Spleen (tissue), 11 donors: Measurements from ENCODE around the gene CEP152. TPM values are rescaled to one million over a fixed set of nuclear protein-coding genes. Genes with fewer than 3 reads are reported as not detected.

Experiments
- DNase-seq: peaks from one replicate; pipeline ENCODE4 v3.0.0-alpha.2; 2020
- H3K27ac ChIP-seq, 8 donors: fragments of 200-600 bp; sonication (generic) in 7 of 8; 1 replicate in 4 of 8; 2 replicates in 4 of 8; pipeline versions ENCODE4 v1.5.0 to v1.8.0; 2016 to 2021; ENCODE audit warnings: inconsistent platforms in 4 of 8, mild to moderate bottlenecking in 4 of 8, moderate library complexity in 1 of 8
- H3K27me3 ChIP-seq, 7 donors: fragments of 200-600 bp; sonication (generic) in 6 of 7; replicated peaks in 1 of 7; 1 replicate in 4 of 7; 2 replicates in 3 of 7; pipeline versions ENCODE4 v1.5.0 to v1.8.0; 2016 to 2021; ENCODE audit warnings: inconsistent platforms in 3 of 7, mild to moderate bottlenecking in 1 of 7
- H3K36me3 ChIP-seq, 6 donors: fragments of 200-600 bp; sonication (generic) in 5 of 6; 1 replicate in 4 of 6; 2 replicates in 2 of 6; pipeline versions ENCODE4 v1.5.0 to v1.8.0; 2016 to 2021; ENCODE audit warnings: inconsistent platforms in 2 of 6
- H3K4me1 ChIP-seq, 6 donors: fragments of 200-600 bp; sonication (generic) in 5 of 6; 1 replicate in 3 of 6; 2 replicates in 3 of 6; pipeline versions ENCODE4 v1.5.0 to v1.8.0; 2016 to 2021; ENCODE audit warnings: inconsistent platforms in 3 of 6
- H3K4me3 ChIP-seq, 8 donors: fragments of 200-600 bp; sonication (generic) in 7 of 8; 1 replicate in 4 of 8; 2 replicates in 4 of 8; pipeline versions ENCODE4 v1.5.0 to v1.8.0; 2016 to 2021; ENCODE audit warnings: inconsistent platforms in 4 of 8, mild to moderate bottlenecking in 4 of 8, moderate library complexity in 2 of 8
- H3K9me3 ChIP-seq, 8 donors: fragments of 200-600 bp; sonication (generic) in 7 of 8; 1 replicate in 4 of 8; 2 replicates in 4 of 8; pipeline versions ENCODE4 v1.5.0 to v1.8.0; 2016 to 2021; ENCODE audit warnings: inconsistent platforms in 4 of 8
- CTCF ChIP-seq, 11 experiments: fragments of 200-600 bp in 7 of 11; fragments of 450-650 bp in 4 of 11; sonication (generic) in 4 of 11; IDR thresholded peaks in 8 of 11; conservative IDR thresholded peaks in 3 of 11; 1 replicate in 7 of 11; 2 replicates in 4 of 11; pipeline versions ENCODE4 v1.4.0 to v1.8.0; 2016 to 2021; ENCODE audit warnings: antibody characterized with exemption in 11 of 11, inconsistent platforms in 4 of 11, mild to moderate bottlenecking in 1 of 11
- POLR2A ChIP-seq, 3 donors: fragments of 450-650 bp; IDR thresholded peaks; one replicate each; pipeline ENCODE4 v1.5.1; 2017; ENCODE audit warnings: antibody characterized with exemption in 3 of 3, mild to moderate bottlenecking in 1 of 3
- POLR2AphosphoS5 ChIP-seq, 3 donors: sonication (generic); formaldehyde crosslinking; IDR thresholded peaks; one replicate each; pipeline ENCODE4 v1.5.1; 2017; ENCODE audit warnings: antibody characterized with exemption in 3 of 3
- WGBS, 5 donors: extraction: QIAGEN DNeasy Blood & Tissue Kit in 3 of 5; methylation state at CpG; one replicate each; pipeline versions ENCODE4 v1.1.5 to v1.1.7; 2013 to 2018; 5-methylcytosine and 5-hydroxymethylcytosine counted together
- intact Hi-C: fragments of 100-400 bp; cut with DNase I; formaldehyde crosslinking; loops from one replicate; pipeline ENCODE4 v1.15.0; 2023; ENCODE audit warnings: low total_unique reads
- polyA plus RNA-seq, 3 donors: library from polyadenylated mRNA; stranded (reverse); fragments of 200-250 nt; gene quantifications; one replicate each; pipeline ENCODE4 v1.2.1, GENCODE V29; 2013
- total RNA-seq, 7 donors: library from RNA; depleted of rRNA in 3 of 7; stranded (reverse); fragments of >200 nt in 3 of 7; fragmentation: NEBNext Ultra II Directional in 4 of 7; extraction: Animal tissue kit (Norgen Biotek cat#: 25700) in 4 of 7; gene quantifications; one replicate each; pipeline versions ENCODE4 v1.1.0 to v1.2.1, GENCODE V29; 2016 to 2021
- donor health status: healthy with polysubstance abuse.
- donor health status: DM: no; HTN: no; CAD: no; lungs with moderate emphysema.
- donor health status: DM: no; HTN: no; CAD: no.
- donor health status: Bipolar disorder and iron deficiency.
- donor health status: healthy.
- donor health status: DM: no; HTN: no; CAD: no.
- donor health status: DM: yes; HTN: yes; CAD: no.

Gene CEP152
- total and polyA plus RNA-seq, 10 donors = 1.2 to 15.1 (median 7.5) TPM

GRCh38 chr15:48785195-48785594, 25.7 kb downstream of the CEP152 start:
- Histone ChIP-seq H3K9me3 (no peaks in the 10 kb centered on the region), H3K4me1 (no peaks in the 10 kb centered on the region), H3K27me3 (no peaks in the 10 kb centered on the region), H3K4me3 (no peak overlapping the region), H3K36me3 (peaks cover 0 to 100% (median 35%) of the 10 kb centered on the region in 6 donors), H3K27ac (no peak overlapping the region)
- 89 to 95% (median 94%) methylated on average over 3 of the region's 3 CpGs for WGBS, 5 donors
- intact Hi-C loops = no loop called here
- no peak for TF ChIP-seq POLR2AphosphoS5 (IDR thresholded peaks at IDR 0.05)
- TF ChIP-seq POLR2A (IDR thresholded peaks at IDR 0.05) = no peak
- TF ChIP-seq CTCF (IDR thresholded peaks at IDR 0.05 in 8 of 11, conservative IDR thresholded peaks at IDR 0.05 in 3 of 11) = no peak
- no peak for DNase-seq

- Histone ChIP-seq H3K27ac (no peak overlapping the region), H3K4me3 (no peak overlapping the region), H3K9me3 (no peaks in the 10 kb centered on the region), H3K36me3 (peaks cover 0 to 100% (median 35%) of the 10 kb centered on the region in 6 donors), H3K4me1 (no peaks in the 10 kb centered on the region), H3K27me3 (no peaks in the 10 kb centered on the region)
- no peak for DNase-seq
- 91 to 98% (median 95%) methylated on average over 2 of the region's 2 CpGs for WGBS, 5 donors
- TF ChIP-seq CTCF (IDR thresholded peaks at IDR 0.05 in 8 of 11, conservative IDR thresholded peaks at IDR 0.05 in 3 of 11) (no peak), POLR2AphosphoS5 (IDR thresholded peaks at IDR 0.05) (no peak)
- intact Hi-C loops = no loop called here
Observed at GRCh38 chr15:48784756-48785155, 26.1 kb downstream of the CEP152 start.

GRCh38 chr15:48782911-48783310, 28.0 kb downstream of the CEP152 start:
- no peaks in the 10 kb centered on the region for H3K27me3 ChIP-seq
- H3K27ac ChIP-seq = no peak overlapping the region
- H3K4me1 ChIP-seq = no peaks in the 10 kb centered on the region
- DNase-seq = no peak
- H3K4me3 ChIP-seq = no peak overlapping the region
- WGBS, 5 donors = 74 to 100% (median 96%) methylated on average over 2 of the region's 2 CpGs
- TF ChIP-seq POLR2A (IDR thresholded peaks at IDR 0.05) = no peak
- TF ChIP-seq POLR2AphosphoS5 (IDR thresholded peaks at IDR 0.05) = no peak
- TF ChIP-seq CTCF (IDR thresholded peaks at IDR 0.05 in 8 of 11, conservative IDR thresholded peaks at IDR 0.05 in 3 of 11) = no peak
- H3K9me3 ChIP-seq = no peaks in the 10 kb centered on the region
- H3K36me3 ChIP-seq = peaks cover 0 to 100% (median 24%) of the 10 kb centered on the region in 6 donors
- intact Hi-C loops = no loop called here

DNA sequence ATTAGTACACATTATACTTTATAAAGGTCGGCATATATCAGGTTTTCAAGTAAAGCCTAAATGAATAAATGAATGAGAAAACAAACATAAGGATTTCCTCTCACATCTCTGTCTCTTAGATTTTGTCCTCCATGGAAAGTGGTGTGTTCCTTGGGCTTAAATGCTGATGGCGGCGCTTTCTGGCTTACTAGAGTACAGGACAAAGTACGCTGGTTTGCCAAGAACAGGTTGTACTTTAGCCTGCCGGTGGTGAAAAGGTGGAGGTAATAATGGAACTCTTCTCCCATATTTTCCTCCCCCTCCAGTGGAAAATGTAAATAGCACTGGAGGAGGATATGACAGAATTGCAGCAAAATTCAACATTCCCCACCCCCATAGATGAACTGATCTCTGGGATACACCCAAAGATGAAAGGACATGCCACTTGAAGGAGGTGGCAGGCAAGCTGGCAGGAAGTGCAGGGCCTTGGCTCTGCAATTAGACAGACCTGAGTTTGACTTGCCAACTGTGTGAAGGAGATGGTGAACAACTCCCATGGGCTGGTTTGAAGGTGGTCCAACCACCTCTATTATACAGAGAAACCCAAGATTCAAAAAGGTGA, 29.3 kb downstream of the CEP152 start:
- peaks cover 0 to 88% (median 23%) of the 10 kb centered on the region in 6 donors for H3K36me3 ChIP-seq
- no peak for DNase-seq
- H3K27ac ChIP-seq = no peak overlapping the region
- intact Hi-C loops = no loop called here
- H3K4me1 ChIP-seq = no peaks in the 10 kb centered on the region
- WGBS, 5 donors = 96 to 99% (median 97%) methylated on average over 5 of the region's 5 CpGs
- TF ChIP-seq CTCF (IDR thresholded peaks at IDR 0.05 in 8 of 11, conservative IDR thresholded peaks at IDR 0.05 in 3 of 11) (no peak), POLR2AphosphoS5 (IDR thresholded peaks at IDR 0.05) (no peak), POLR2A (IDR thresholded peaks at IDR 0.05) (no peak)
- H3K9me3 ChIP-seq = no peaks in the 10 kb centered on the region
- H3K4me3 ChIP-seq = no peak overlapping the region
- no peaks in the 10 kb centered on the region for H3K27me3 ChIP-seq
